Naive thymus-derived CD4-positive, alpha-beta T cell (primary cell): Measurements from ENCODE around the gene EXD3. TPM values are rescaled to one million over a fixed set of nuclear protein-coding genes. Genes with fewer than 3 reads are reported as not detected.
A peak's percentile ranks its signal among the peaks of the same experiment; 100 is the strongest.

Source experiments
- ATAC-seq: fragments of 150-1000 bp; cut with Tn5 transposase; 2 replicates; pipeline ENCODE4 v1.10.0; 2021; ENCODE audit warnings: mild to moderate bottlenecking, moderate library complexity
- CTCF ChIA-PET: fragments of 350-600 bp; sonication (Branson Sonifier 250); formaldehyde crosslinking; loops from one replicate; lab custom pipeline; 2021; ENCODE audit warnings: antibody characterized with exemption; lab: Charles Lee
- POLR2A ChIA-PET: fragments of 350-600 bp; sonication (Branson Sonifier 250); formaldehyde crosslinking; loops from one replicate; lab custom pipeline; 2021; ENCODE audit warnings: antibody characterized with exemption, inconsistent platforms; lab: Charles Lee
- DNase-seq, 9 donors: peaks; one replicate each; pipeline versions ENCODE4 v3.0.0 to v3.0.0-alpha.2; 2020 to 2022; ENCODE audit warnings: mixed read lengths in 1 of 9
- H3K27ac ChIP-seq: one replicate; pipeline ENCODE4 v1.7.0; 2013; ENCODE audit warnings: mild to moderate bottlenecking, low read depth, low read length, moderate library complexity
- H3K27me3 ChIP-seq, 2 donors: one replicate each; pipeline ENCODE4 v1.7.0; 2013; ENCODE audit warnings: low read length in 2 of 2, mild to moderate bottlenecking in 2 of 2, moderate library complexity in 2 of 2; ENCODE audit not compliant: control insufficient read depth in 2 of 2, insufficient read depth in 2 of 2
- H3K36me3 ChIP-seq, 3 experiments: 1 replicate in 2 of 3; 2 replicates in 1 of 3; pipeline ENCODE4 v1.7.0; 2013; ENCODE audit warnings: low read length in 3 of 3, mild to moderate bottlenecking in 3 of 3, moderate library complexity in 1 of 3; ENCODE audit not compliant: insufficient read depth in 3 of 3, control insufficient read depth in 2 of 3
- H3K4me1 ChIP-seq, 2 donors: one replicate each; pipeline ENCODE4 v1.7.0; 2013; ENCODE audit warnings: low read length in 2 of 2, mild to moderate bottlenecking in 2 of 2, moderate library complexity in 1 of 2; ENCODE audit not compliant: control insufficient read depth in 2 of 2, insufficient read depth in 2 of 2
- H3K4me3 ChIP-seq: 2 replicates; pipeline ENCODE4 v1.7.0; 2013; ENCODE audit warnings: mild to moderate bottlenecking, low read length
- H3K9me3 ChIP-seq, 3 experiments: 1 replicate in 2 of 3; 2 replicates in 1 of 3; pipeline ENCODE4 v1.7.0; 2013; ENCODE audit warnings: low read length in 3 of 3; ENCODE audit not compliant: control insufficient read depth in 2 of 3
- H3K27ac Mint-ChIP-seq, 9 donors: one replicate each; pipeline ENCODE4 v1.8.0; 2020 to 2022; ENCODE audit warnings: mixed read lengths in 9 of 9, mild to moderate bottlenecking in 8 of 9, moderate library complexity in 5 of 9, inconsistent platforms in 2 of 9
- H3K27me3 Mint-ChIP-seq, 5 donors: one replicate each; pipeline ENCODE4 v1.8.0; 2021 to 2022; ENCODE audit warnings: mixed read lengths in 5 of 5, mild to moderate bottlenecking in 1 of 5
- H3K36me3 Mint-ChIP-seq, 5 donors: one replicate each; pipeline ENCODE4 v1.8.0; 2020 to 2022; ENCODE audit warnings: mixed read lengths in 5 of 5, mild to moderate bottlenecking in 3 of 5, inconsistent platforms in 1 of 5
- H3K4me1 Mint-ChIP-seq, 7 donors: one replicate each; pipeline ENCODE4 v1.8.0; 2020 to 2022; ENCODE audit warnings: mixed read lengths in 7 of 7, mild to moderate bottlenecking in 3 of 7, inconsistent platforms in 1 of 7
- H3K4me3 Mint-ChIP-seq, 10 donors: one replicate each; pipeline ENCODE4 v1.8.0; 2020 to 2022; ENCODE audit warnings: mild to moderate bottlenecking in 10 of 10, mixed read lengths in 10 of 10, moderate library complexity in 6 of 10, inconsistent platforms in 2 of 10
- H3K9me3 Mint-ChIP-seq, 11 donors: one replicate each; pipeline ENCODE4 v1.8.0; 2020 to 2022; ENCODE audit warnings: mixed read lengths in 11 of 11, mild to moderate bottlenecking in 4 of 11, inconsistent platforms in 1 of 11, moderate library complexity in 1 of 11
- intact Hi-C, 2 donors: fragments of 100-400 bp; cut with micrococcal nuclease; formaldehyde crosslinking; loops; one replicate each; pipeline ENCODE4 v1.15.1; 2023
- polyA plus RNA-seq, 2 donors: library from polyadenylated mRNA; unstranded; fragments of 300-500 nt; fragmentation: Illumina TruSeq; gene quantifications; one replicate each; pipeline ENCODE4 v1.2.3, GENCODE V29; 2021
- total RNA-seq, 6 experiments: library from RNA in 5 of 6; stranded (reverse) in 5 of 6; gene quantifications; 1 replicate in 5 of 6; 2 replicates in 1 of 6; pipeline ENCODE4 v1.2.3 and lab custom pipeline; 2021 to 2026

EXD3 gene
- total and polyA plus RNA-seq, 7 experiments from 2014 or later, result 3.5 to 27.2 (median 23.4) TPM

GRCh38 chr9:137437691-137438590, 15.0 kb upstream of the EXD3 start:
- ATAC-seq, result no peak
- H3K36me3 Mint-ChIP-seq, result peaks cover 0 to 3% (median 0%) of the 10 kb centered on the region in 5 donors
- Histone ChIP-seq H3K36me3 (no peaks in the 10 kb centered on the region), H3K4me1 (no peaks in the 10 kb centered on the region), H3K27ac (no peak overlapping the region), H3K9me3 (no peaks in the 10 kb centered on the region), H3K4me3 (no peak overlapping the region), H3K27me3 (no peaks in the 10 kb centered on the region)
- peak overlapping the region in 1 of 9 donors; percentile 41 for H3K27ac Mint-ChIP-seq
- H3K4me3 Mint-ChIP-seq, result no peak overlapping the region
- H3K27me3 Mint-ChIP-seq, result peaks cover 6 to 16% (median 11%) of the 10 kb centered on the region in 5 donors
- H3K4me1 Mint-ChIP-seq, result peaks cover 2 to 6% (median 5%) of the 10 kb centered on the region in 7 donors
- intact Hi-C loops, result no loop called here
- H3K9me3 Mint-ChIP-seq, result peaks cover 0 to 2% (median 0%) of the 10 kb centered on the region in 11 donors
- DNase-seq, result peak in 1 of 9 donors; percentile 8
- CTCF ChIA-PET, result no interaction called here
- POLR2A ChIA-PET, result interaction anchor here (0.5 kb wide), 1 partner anchor 180 kb away, joined by 3 read pairs; no protein-coding TSS in a partner anchor

GRCh38 chr9:137436761-137437600, 14.0 kb upstream of the EXD3 start:
- no peaks in the 10 kb centered on the region for H3K27me3 ChIP-seq
- no peak for ATAC-seq
- ChIA-PET CTCF (no interaction called here), POLR2A (no interaction called here)
- H3K4me1 ChIP-seq, result no peaks in the 10 kb centered on the region
- H3K27me3 Mint-ChIP-seq, result peaks cover 3 to 8% (median 4%) of the 10 kb centered on the region in 5 donors
- intact Hi-C loops, result no loop called here
- no peak for DNase-seq
- no peak overlapping the region for H3K27ac Mint-ChIP-seq
- peaks cover 2 to 4% (median 3%) of the 10 kb centered on the region in 7 donors for H3K4me1 Mint-ChIP-seq
- H3K9me3 ChIP-seq, result no peaks in the 10 kb centered on the region
- H3K36me3 Mint-ChIP-seq, result peaks cover 0 to 3% (median 0%) of the 10 kb centered on the region in 5 donors
- peaks cover 0 to 1% (median 0%) of the 10 kb centered on the region in 11 donors for H3K9me3 Mint-ChIP-seq
- H3K4me3 Mint-ChIP-seq, result no peak overlapping the region
- H3K4me3 ChIP-seq, result no peak overlapping the region
- H3K36me3 ChIP-seq, result no peaks in the 10 kb centered on the region
- H3K27ac ChIP-seq, result no peak overlapping the region

- no peak for DNase-seq
- peak; percentile 39 for ATAC-seq
- H3K27me3 ChIP-seq, result no peaks in the 10 kb centered on the region
- H3K4me3 Mint-ChIP-seq, result no peak overlapping the region
- H3K4me1 ChIP-seq, result no peaks in the 10 kb centered on the region
- no peaks in the 10 kb centered on the region for H3K9me3 ChIP-seq
- no peaks in the 10 kb centered on the region for H3K36me3 Mint-ChIP-seq
- no peaks in the 10 kb centered on the region for H3K36me3 ChIP-seq
- H3K4me1 Mint-ChIP-seq, result no peaks in the 10 kb centered on the region
- ChIA-PET CTCF (no interaction called here), POLR2A (no interaction called here)
- intact Hi-C loops, result no loop called here
- H3K27me3 Mint-ChIP-seq, result peaks cover 0 to 5% (median 0%) of the 10 kb centered on the region in 5 donors
- no peaks in the 10 kb centered on the region for H3K9me3 Mint-ChIP-seq
- no peak overlapping the region for H3K27ac Mint-ChIP-seq
- no peak overlapping the region for H3K4me3 ChIP-seq
- no peak overlapping the region for H3K27ac ChIP-seq
Observed at GRCh38 chr9:137435980-137436760, 13.2 kb upstream of the EXD3 start.

GRCh38 chr9:137435381-137435891, 12.5 kb upstream of the EXD3 start:
- Histone ChIP-seq H3K27ac (no peak overlapping the region), H3K27me3 (no peaks in the 10 kb centered on the region), H3K9me3 (no peaks in the 10 kb centered on the region), H3K36me3 (no peaks in the 10 kb centered on the region), H3K4me3 (no peak overlapping the region), H3K4me1 (no peaks in the 10 kb centered on the region)
- intact Hi-C loops, result no loop called here
- Mint-ChIP-seq H3K4me3 (no peak overlapping the region), H3K27me3 (peaks cover 0 to 5% (median 0%) of the 10 kb centered on the region in 5 donors), H3K4me1 (no peaks in the 10 kb centered on the region), H3K9me3 (no peaks in the 10 kb centered on the region), H3K27ac (no peak overlapping the region), H3K36me3 (no peaks in the 10 kb centered on the region)
- POLR2A ChIA-PET, result no interaction called here
- DNase-seq (peak in 1 of 9 donors; percentile 5), ATAC-seq (no peak)
- CTCF ChIA-PET, result no interaction called here

GRCh38 chr9:137434498-137435380, 11.8 kb upstream of the EXD3 start:
- no peaks in the 10 kb centered on the region for H3K36me3 Mint-ChIP-seq
- H3K9me3 ChIP-seq, result no peaks in the 10 kb centered on the region
- H3K27ac ChIP-seq, result no peak overlapping the region
- H3K4me3 ChIP-seq, result no peak overlapping the region
- ChIA-PET POLR2A (no interaction called here), CTCF (no interaction called here)
- ATAC-seq (peak; percentile 16), DNase-seq (no peak)
- intact Hi-C loops, result no loop called here
- no peaks in the 10 kb centered on the region for H3K9me3 Mint-ChIP-seq
- no peak overlapping the region for H3K27ac Mint-ChIP-seq
- no peaks in the 10 kb centered on the region for H3K4me1 ChIP-seq
- H3K4me1 Mint-ChIP-seq, result no peaks in the 10 kb centered on the region
- no peaks in the 10 kb centered on the region for H3K27me3 ChIP-seq
- H3K27me3 Mint-ChIP-seq, result peaks cover 0 to 5% (median 0%) of the 10 kb centered on the region in 5 donors
- no peaks in the 10 kb centered on the region for H3K36me3 ChIP-seq
- H3K4me3 Mint-ChIP-seq, result no peak overlapping the region
